ENCODE data around the gene CPZ.

- TF ChIP-seq, protein P1, sequence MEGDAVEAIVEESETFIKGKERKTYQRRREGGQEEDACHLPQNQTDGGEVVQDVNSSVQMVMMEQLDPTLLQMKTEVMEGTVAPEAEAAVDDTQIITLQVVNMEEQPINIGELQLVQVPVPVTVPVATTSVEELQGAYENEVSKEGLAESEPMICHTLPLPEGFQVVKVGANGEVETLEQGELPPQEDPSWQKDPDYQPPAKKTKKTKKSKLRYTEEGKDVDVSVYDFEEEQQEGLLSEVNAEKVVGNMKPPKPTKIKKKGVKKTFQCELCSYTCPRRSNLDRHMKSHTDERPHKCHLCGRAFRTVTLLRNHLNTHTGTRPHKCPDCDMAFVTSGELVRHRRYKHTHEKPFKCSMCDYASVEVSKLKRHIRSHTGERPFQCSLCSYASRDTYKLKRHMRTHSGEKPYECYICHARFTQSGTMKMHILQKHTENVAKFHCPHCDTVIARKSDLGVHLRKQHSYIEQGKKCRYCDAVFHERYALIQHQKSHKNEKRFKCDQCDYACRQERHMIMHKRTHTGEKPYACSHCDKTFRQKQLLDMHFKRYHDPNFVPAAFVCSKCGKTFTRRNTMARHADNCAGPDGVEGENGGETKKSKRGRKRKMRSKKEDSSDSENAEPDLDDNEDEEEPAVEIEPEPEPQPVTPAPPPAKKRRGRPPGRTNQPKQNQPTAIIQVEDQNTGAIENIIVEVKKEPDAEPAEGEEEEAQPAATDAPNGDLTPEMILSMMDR (conservative IDR thresholded peaks at IDR 0.05; ENCODE audit: low read depth in 2 of 2) = no peak
- TF ChIP-seq POLR2AphosphoS5 (IDR thresholded peaks at IDR 0.05; ENCODE audit: low read depth) (no peak), EZH2 (IDR thresholded peaks at IDR 0.05; ENCODE audit: low read depth, unreplicated experiment) (no peak), CREB1 (CRISPR knock-in tag; IDR thresholded peaks at IDR 0.05; ENCODE audit: low read depth) (no peak), JUNB (IDR thresholded peaks at IDR 0.05; ENCODE audit: unreplicated experiment) (no peak), REST (IDR thresholded peaks at IDR 0.05; ENCODE audit: unreplicated experiment) (no peak)
- TF ChIP-seq, protein P2, sequence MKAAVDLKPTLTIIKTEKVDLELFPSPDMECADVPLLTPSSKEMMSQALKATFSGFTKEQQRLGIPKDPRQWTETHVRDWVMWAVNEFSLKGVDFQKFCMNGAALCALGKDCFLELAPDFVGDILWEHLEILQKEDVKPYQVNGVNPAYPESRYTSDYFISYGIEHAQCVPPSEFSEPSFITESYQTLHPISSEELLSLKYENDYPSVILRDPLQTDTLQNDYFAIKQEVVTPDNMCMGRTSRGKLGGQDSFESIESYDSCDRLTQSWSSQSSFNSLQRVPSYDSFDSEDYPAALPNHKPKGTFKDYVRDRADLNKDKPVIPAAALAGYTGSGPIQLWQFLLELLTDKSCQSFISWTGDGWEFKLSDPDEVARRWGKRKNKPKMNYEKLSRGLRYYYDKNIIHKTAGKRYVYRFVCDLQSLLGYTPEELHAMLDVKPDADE (IDR thresholded peaks at IDR 0.05) = no peak
These were observed 39.3 kb upstream of the CPZ start for GRCh38 chr4:8553216-8553615.

Measured in GM23338 (cell line).